Calu3 (cell line): ENCODE data around the gene FOXP2. TPM values are rescaled to one million over a fixed set of nuclear protein-coding genes. Genes with fewer than 3 reads are reported as not detected.

Experiments
- BruUV-seq: library from RNA; stranded (reverse); fragments of 400-500 nt; replicated peaks from 2 replicates; lab custom pipeline; 2021; lab: Mats Ljungman, UMichigan
- CTCF ChIA-PET: fragments of 300-600 bp; sonication (Branson Sonifier 250); formaldehyde crosslinking; loops from one replicate; lab custom pipeline; 2022; ENCODE audit warnings: antibody characterized with exemption; lab: Charles Lee
- DNase-seq: peaks from one replicate; pipeline ENCODE4 v3.0.0; 2022
- H3K27ac Mint-ChIP-seq: one replicate; pipeline ENCODE4 v1.8.0; 2022; ENCODE audit warnings: mixed read lengths; ENCODE audit not compliant: unreplicated experiment
- H3K27me3 Mint-ChIP-seq: one replicate; pipeline ENCODE4 v1.8.0; 2022; ENCODE audit warnings: mixed read lengths; ENCODE audit not compliant: unreplicated experiment
- H3K36me3 Mint-ChIP-seq: one replicate; pipeline ENCODE4 v1.8.0; 2022; ENCODE audit warnings: mild to moderate bottlenecking, moderate library complexity, mixed read lengths; ENCODE audit not compliant: insufficient read depth, unreplicated experiment
- H3K4me1 Mint-ChIP-seq: one replicate; pipeline ENCODE4 v1.8.0; 2022; ENCODE audit warnings: mild to moderate bottlenecking, low read depth, mixed read lengths; ENCODE audit not compliant: unreplicated experiment
- H3K4me3 Mint-ChIP-seq: one replicate; pipeline ENCODE4 v1.8.0; 2022; ENCODE audit warnings: mild to moderate bottlenecking, low read depth, moderate library complexity, mixed read lengths; ENCODE audit not compliant: unreplicated experiment
- H3K9me3 Mint-ChIP-seq: one replicate; pipeline ENCODE4 v1.8.0; 2022; ENCODE audit warnings: low read depth, mixed read lengths; ENCODE audit not compliant: unreplicated experiment
- intact Hi-C: fragments of 100-400 bp; cut with micrococcal nuclease; formaldehyde crosslinking; loops from one replicate; pipeline ENCODE4 v1.10.0; 2022; ENCODE audit not compliant: unreplicated experiment
- total RNA-seq: library from RNA; stranded (reverse); gene quantifications from 2 replicates; pipeline ENCODE4 v1.2.3, GENCODE V29; 2022
- TF ChIP-seq, protein P1 (sequence below): fragments of 200-600 bp; IDR thresholded peaks from one replicate; pipeline ENCODE4 v1.8.0; 2022; ENCODE audit warnings: antibody characterized with exemption; ENCODE audit not compliant: unreplicated experiment

FOXP2 gene
- total RNA-seq, 1 experiment from 2014 or later = 2.5 TPM

DNA sequence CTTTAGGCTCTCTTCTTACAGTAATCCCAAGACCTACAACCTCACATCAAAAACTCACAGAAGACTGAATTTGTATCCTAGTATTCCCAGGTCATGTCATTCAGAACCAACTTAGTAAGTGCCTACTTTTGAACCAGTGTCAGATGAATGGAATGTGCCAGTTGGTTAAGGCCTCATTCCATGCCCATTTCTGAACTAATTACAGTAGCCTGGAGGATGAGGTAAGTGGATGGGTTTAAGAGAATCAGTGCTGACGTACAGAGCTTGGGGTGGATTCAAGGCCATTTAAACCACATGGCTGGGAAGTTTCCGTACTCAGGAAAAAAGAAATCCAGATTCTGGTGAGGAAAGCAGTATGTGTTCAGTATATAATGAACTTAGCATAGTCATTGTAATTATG is 21.9 kb upstream of the FOXP2 start:
- H3K9me3 Mint-ChIP-seq = no peaks in the 10 kb centered on the region
- H3K27ac Mint-ChIP-seq = no peak overlapping the region
- no peaks in the 10 kb centered on the region for H3K36me3 Mint-ChIP-seq
- CTCF ChIA-PET = no interaction called here
- no peaks in the 10 kb centered on the region for H3K27me3 Mint-ChIP-seq
- TF ChIP-seq, protein P1, sequence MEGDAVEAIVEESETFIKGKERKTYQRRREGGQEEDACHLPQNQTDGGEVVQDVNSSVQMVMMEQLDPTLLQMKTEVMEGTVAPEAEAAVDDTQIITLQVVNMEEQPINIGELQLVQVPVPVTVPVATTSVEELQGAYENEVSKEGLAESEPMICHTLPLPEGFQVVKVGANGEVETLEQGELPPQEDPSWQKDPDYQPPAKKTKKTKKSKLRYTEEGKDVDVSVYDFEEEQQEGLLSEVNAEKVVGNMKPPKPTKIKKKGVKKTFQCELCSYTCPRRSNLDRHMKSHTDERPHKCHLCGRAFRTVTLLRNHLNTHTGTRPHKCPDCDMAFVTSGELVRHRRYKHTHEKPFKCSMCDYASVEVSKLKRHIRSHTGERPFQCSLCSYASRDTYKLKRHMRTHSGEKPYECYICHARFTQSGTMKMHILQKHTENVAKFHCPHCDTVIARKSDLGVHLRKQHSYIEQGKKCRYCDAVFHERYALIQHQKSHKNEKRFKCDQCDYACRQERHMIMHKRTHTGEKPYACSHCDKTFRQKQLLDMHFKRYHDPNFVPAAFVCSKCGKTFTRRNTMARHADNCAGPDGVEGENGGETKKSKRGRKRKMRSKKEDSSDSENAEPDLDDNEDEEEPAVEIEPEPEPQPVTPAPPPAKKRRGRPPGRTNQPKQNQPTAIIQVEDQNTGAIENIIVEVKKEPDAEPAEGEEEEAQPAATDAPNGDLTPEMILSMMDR = no peak
- DNase-seq = no peak
- no peak overlapping the region for H3K4me3 Mint-ChIP-seq
- no TSS peak for BruUV-seq
- intact Hi-C loops = no loop called here
- no peaks in the 10 kb centered on the region for H3K4me1 Mint-ChIP-seq

DNA sequence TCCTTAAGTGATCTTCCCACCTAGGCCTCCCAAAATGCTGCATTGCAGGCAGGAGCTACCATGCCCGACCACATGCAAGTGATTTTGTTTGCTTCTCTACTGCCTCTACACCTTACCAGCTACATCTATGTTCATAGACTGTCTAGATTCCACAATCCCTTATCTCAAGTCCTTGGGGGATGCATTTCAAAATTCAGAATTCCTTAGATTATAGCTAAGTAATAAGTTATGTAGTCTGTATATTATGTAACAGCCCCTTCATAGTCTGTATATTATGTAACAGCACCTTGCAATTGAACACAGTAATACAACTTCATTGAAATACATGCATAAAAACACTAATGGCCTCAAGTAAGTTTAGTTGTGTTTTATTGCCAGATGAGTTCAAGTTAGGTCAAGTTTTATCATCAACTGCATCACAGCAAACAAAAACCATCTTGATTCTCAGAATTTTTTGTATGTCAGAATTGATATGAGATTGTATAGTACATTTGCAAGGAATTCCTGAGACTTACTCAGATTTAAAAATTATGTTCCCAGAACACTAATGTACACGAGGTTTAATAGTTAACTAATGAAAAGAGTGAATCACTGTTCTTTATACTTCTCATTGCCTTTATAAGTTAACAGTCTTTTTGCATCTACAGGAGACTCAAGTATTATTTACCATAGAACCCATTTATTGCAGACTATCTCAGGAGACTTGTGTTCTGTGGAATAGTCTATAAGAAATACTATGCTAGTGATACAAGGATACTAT is 11.6 kb upstream of the FOXP2 start:
- no peak for DNase-seq
- Mint-ChIP-seq H3K4me1 (peaks cover 7% of the 10 kb centered on the region), H3K4me3 (no peak overlapping the region), H3K9me3 (no peaks in the 10 kb centered on the region), H3K27me3 (no peaks in the 10 kb centered on the region), H3K36me3 (no peaks in the 10 kb centered on the region), H3K27ac (no peak overlapping the region)
- CTCF ChIA-PET = interaction anchor here (0.6 to 1.4 kb wide), 3 partner anchors 319 to 375 kb away, joined by 3 to 7 read pairs (median 3); no protein-coding TSS in a partner anchor
- TF ChIP-seq, protein P1 = no peak
- BruUV-seq = no TSS peak
- intact Hi-C loops = no loop called here

DNA sequence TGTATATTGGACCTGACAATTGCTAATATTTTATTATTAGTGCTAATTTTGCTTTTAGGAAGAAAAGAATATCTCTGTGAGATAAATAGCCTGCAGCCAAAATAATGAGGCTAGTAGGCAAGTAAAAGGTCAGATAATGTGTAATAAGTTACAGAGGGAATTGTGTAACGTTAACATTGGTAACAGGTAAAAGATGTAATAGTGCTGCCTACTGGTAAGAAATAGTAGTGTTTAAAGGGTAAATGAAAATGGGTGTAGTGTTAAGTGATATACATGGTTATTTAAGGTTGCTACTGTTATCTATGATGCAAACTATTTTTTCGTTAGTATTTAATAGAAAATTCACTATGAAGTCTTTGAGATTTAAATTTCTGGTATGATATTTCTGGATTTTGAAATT is 9.2 kb upstream of the FOXP2 start:
- H3K27me3 Mint-ChIP-seq = no peaks in the 10 kb centered on the region
- no TSS peak for BruUV-seq
- H3K36me3 Mint-ChIP-seq = no peaks in the 10 kb centered on the region
- no peak overlapping the region for H3K27ac Mint-ChIP-seq
- no peak overlapping the region for H3K4me3 Mint-ChIP-seq
- CTCF ChIA-PET = no interaction called here
- intact Hi-C loops = loop anchor here (1.0 to 5.0 kb wide), 4 partner anchors 93 to 379 kb away; no protein-coding TSS in a partner anchor
- TF ChIP-seq, protein P1 = peak; percentile 55
- peaks cover 7% of the 10 kb centered on the region for H3K4me1 Mint-ChIP-seq
- no peak for DNase-seq
- H3K9me3 Mint-ChIP-seq = no peaks in the 10 kb centered on the region

DNA sequence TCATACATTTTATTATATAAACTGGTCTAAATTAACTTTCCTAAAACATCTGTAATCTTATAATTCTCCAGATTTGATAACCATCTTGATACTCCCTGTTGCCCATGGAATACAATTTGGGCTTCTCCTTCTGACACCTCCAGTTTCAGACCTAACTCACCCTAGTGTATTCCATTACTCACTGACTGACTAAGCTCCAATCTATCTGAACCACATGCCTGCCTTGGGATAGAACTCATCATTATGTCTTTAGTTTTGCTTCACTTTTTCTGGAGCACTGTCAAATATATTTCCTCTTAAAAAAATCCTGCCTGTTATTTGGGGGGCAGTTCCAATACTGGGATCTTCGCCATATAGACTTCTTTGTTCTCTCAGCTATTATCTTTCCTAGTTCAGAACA is 4.9 kb upstream of the FOXP2 start:
- no peaks in the 10 kb centered on the region for H3K27me3 Mint-ChIP-seq
- H3K4me1 Mint-ChIP-seq = no peaks in the 10 kb centered on the region
- H3K9me3 Mint-ChIP-seq = no peaks in the 10 kb centered on the region
- H3K4me3 Mint-ChIP-seq = no peak overlapping the region
- H3K27ac Mint-ChIP-seq = no peak overlapping the region
- TF ChIP-seq, protein P1 = no peak
- CTCF ChIA-PET = no interaction called here
- H3K36me3 Mint-ChIP-seq = no peaks in the 10 kb centered on the region
- BruUV-seq = no TSS peak
- intact Hi-C loops = loop anchor here (5.0 kb wide), 1 partner anchor 192 kb away; no protein-coding TSS in a partner anchor
- DNase-seq = no peak
